Stimulated activated CD4-positive, alpha-beta T cell treated with anti-CD3 and anti-CD28 coated beads, Interleukin-12 subunit alpha, Interleukin-12 subunit beta, amount 100 ng/mL, for 24 hours (primary cell): ENCODE data around the gene PPP2R3C.
"Not testable (repeated sequence)": the region's sequence is repeated elsewhere in the genome, so short reads cannot be mapped to it uniquely, and the experiment has no call there.

Source experiments
- DNase-seq, 2 experiments: peaks; one replicate each; pipeline ENCODE4 v3.0.0-alpha.2; 2020; ENCODE audit warnings: low read depth in 2 of 2

Gene PPP2R3C

DNA sequence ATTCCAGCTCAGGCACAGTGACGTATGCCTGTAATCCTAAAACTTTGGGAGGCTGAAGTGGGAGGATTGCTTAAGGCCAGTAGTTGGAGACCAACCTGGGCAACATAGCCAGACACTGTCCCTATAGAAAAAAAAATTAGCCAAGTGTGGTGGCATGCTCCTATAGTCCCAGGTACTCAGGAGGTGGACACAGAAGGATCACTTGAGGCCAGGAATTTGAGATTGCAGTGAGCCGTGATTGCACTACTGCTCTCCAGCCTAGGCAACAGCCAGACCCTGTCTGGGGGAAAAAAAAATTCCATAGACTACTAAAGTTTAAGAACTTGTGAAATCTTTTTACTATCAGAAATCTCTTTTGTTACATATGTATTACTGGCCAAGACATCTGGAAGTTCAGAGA lies 69.2 kb downstream of the PPP2R3C start:
- DNase-seq = no peak

DNA sequence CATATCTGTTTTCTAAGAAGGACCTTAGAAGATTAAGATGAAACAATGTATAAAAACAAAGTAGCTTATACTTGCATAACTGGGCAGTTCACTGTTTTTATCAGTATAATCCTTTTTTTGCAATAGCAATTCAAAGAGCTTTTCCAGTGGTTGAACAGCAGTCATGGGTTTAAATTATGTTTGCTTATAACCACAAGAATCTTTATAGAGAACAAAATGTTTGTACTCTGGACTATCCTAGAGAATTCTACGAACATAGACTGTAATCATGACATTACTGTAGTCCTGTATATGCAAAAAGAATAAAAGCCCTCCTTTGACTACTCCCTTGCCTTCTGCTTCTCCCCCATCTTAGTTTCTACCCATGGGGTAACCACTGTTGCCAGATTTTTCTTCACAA lies 70.0 kb downstream of the PPP2R3C start:
- no peak for DNase-seq

DNA sequence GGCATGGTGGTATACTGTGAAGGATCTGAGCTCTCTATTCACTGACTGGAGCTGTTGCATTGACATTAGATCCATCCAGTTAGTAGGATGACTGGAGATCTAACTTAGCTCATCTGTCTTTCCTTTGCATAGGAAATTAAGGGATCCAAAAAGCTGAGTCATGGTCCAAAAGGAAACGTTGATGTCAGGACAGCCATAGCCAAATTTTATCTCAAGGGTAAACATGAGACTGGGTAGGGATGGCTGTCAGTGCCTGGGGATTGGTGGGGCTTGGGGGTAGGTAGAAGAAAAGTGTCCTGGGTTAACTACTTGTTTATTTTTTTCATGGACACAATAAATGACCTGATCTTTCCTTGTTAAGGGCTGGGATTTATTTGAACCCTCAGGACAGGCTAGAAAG lies 71.1 kb downstream of the PPP2R3C start:
- no peak for DNase-seq

DNA sequence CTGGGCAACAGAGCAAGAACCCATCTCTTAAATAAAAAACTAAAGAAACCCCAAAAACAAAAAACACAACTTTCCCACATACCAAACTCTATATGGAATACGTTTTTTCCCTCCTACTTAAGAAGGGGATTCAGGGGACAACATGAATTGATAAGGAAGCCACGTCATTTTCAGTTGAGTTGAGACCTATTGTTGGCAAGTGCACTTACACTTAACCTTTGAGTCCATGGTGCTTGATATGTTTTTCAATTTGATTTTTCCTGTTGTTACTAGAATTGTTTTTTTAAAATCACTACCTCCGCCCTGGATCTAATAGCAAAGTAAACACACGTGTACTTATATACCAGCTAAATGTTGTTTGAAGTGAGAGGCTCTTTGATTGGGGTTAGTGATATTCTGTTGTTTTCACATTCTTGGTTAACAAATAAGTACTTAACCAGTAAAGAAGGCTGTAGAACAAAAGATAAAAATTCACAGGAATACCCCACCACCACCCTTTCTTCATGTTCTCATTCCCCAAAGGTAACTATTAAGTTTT lies 73.7 kb downstream of the PPP2R3C start:
- no peak for DNase-seq

DNA sequence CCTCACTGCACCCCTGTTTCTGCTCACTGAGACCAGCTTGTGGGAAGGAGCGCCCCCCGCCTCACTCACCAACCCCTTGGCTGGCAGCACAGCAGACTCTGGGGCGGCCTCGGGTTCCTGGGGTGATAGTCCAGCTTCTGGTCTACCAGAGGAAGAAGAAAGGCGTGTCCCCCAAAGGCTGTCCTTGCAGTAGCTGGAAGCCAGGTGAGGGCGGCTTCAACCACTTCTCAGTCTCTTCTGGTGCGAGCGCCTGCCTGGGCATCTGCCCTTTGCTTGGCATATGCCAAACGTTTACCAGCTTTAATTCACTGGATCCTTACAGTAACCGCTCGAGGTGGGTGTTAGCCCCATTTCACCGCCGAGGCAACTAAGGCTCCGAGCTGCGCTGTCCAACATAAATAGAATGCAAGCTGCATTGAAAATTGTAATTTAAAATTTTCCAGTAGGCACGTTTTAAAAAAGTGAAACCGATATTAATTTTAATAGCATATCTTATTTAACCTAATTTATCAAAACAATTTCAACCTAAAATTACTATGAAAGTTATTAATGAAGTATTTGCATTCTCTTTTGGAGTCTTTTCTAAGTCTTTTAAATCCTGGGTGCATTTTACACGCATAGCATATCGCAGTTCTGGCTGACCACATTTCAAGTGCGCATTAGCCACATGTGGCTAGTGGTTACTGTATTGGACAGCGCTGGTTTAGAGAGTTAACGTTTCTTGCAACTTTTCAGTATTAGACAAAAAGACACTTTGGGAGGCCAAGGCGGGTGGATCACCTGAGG lies 74.8 kb downstream of the PPP2R3C start:
- peak in 1 of 2 experiments; percentile 3 for DNase-seq

DNA sequence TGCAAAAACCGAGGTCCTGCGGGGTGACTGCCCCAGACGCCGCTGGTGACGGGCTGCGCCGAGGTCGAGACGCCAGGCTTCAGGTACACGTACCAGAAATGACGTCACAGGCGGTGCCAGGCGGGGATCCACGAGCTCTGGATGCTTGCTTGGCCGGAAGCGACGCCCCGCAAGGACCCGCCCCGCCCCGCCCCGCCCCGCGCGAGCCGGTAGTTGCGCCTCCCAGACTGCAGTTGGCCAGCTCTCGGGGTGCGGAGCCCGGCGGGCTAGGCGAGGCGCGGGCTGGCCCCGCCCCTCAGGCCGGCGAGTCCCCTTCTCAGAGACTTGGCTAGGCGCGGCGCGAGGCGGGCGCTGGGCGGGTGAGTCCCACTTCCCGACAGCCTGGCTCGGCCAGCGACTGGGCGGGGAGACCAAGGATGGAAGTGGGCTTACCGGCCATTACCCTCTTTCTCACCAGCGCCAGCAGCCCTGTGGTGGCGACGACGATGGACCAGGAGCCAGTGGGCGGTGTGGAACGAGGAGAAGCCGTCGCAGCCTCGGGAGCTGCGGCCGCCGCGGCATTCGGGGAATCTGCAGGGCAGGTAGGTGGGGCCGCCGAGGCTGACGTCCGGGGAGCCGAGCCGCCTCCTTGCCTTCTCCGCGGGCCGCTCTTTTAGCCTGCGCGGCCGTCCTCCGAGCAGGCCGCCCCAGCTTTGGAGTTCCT lies 75.6 kb downstream of the PPP2R3C start, which contains the start of gene FAM177A1:
FAM177A1 (plus strand) TSS at position 225 of the 703 bp plus-strand sequence; CDS start at position 417, 192 bp downstream.
- peak; percentile 96 to 99 for DNase-seq

DNA sequence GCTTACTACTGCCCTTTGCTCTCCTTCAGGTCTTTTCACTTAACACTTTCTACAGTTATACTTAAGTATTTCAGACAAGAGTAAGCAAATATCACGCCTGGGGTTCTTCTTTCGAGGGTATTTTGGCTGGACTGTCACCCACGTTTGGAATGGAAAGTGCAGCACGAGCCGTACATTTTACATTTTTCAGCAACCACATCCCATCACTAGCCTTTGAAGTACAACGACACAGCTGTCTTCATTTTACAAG lies 76.1 kb downstream of the PPP2R3C start:
- DNase-seq = no peak

DNA sequence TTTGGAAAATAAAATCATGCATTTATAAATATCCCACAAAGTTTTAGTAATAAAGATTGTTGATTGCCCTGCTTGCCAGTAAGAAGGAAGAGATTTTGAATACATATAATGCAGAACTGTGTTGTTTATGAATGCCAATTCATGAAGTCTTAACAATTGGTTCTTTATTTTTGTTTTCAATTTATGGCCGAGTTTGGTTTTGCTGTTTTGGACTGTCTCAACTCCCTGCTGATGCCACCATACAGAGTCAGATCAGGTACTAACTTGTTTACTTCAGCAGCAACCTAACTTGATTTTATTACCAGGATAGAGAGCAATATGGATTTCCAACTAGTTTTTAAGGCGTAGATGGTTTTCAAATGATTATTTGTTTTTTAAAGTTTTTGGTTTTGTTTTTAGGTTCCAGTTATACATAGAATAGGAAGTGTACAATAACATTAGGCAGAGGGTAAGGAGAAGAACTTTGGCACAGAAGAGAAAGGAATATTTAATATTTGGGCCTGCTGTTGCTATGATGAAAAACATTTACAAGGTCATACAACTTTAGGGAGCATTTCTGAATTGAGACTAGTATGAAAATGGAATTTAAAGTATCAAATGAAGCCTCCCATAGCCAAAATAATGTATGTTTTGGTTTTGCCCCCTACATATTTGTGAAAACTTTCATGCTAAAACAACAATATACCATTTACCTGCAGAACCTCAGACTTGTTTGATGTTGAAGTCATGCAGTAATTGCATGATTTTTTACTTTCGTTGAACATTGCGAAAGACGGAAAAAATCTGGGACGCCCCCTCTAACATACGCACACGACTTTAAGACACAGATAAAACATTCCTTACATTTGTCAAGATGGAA lies 76.6 kb downstream of the PPP2R3C start:
- DNase-seq = no peak

DNA sequence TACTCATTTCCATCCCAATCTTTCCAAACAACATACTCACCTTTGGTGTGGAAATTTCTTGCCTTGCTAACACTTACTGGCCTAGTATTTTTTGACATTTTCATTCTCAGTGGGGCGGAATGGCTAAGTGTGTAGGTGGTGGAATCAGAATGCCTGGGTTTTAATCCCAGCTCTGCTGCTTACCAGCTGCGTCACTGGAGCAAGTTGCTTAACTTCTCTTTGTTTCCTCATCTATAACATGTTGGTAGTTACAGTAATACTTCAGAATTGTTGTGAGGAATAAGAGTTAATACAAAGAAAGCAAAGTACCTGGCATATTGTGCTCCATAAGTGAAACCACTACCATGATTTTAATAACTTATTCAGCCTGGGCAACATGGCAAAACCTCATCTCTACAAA lies 78.7 kb downstream of the PPP2R3C start:
- no peak for DNase-seq

DNA sequence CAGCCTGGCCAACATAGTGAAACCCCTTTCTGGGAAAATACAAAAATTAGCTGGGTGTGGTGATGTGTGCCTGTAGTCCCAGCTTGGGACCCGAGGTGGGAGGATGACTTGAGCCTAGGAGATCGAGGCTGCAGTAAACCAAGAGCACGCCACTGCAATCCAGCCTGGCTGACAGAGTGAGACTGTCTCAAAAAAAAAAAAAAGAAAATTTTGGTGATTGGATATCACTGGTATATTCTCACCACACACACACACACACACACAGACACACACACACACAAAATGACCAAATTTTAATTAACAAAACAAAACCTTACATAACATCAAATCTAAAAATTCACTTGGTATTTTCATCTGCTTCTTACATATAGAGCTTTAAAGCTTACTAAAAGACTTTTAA lies 79.2 kb downstream of the PPP2R3C start:
- no peak for DNase-seq

DNA sequence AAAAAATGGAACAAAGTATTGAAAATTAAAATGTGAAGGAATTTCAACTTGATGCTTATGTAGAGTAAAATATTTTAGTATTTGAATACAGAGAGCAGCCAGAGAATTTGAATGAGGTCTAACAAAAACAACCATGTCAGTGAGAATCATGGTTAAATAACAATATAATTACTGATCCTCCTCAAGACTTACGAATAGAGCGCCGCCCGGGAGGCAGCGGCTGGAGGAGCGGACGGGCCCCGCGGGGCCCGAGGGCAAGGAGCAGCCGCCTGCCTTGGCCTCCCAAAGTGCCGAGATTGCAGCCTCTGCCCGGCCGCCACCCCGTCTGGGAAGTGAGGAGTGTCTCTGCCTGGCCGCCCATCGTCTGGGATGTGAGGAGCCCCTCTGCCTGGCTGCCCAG lies 83.5 kb downstream of the PPP2R3C start:
- not testable (repeated sequence) for DNase-seq
